Heart left ventricle (tissue), 16 donors: ENCODE data around the gene TUBA8. TPM values are rescaled to one million over a fixed set of nuclear protein-coding genes. Genes with fewer than 3 reads are reported as not detected.

Experiments used
- ATAC-seq, 4 donors: fragments of 200-7000 bp; cut with Tn5 transposase; one replicate each; pipeline ENCODE4 v1.9.1; 2020 to 2022; ENCODE audit warnings: moderate library complexity in 4 of 4, mild to moderate bottlenecking in 3 of 4, moderate number of reproducible peaks in 1 of 4
- DNase-seq, 5 donors: peaks; one replicate each; pipeline ENCODE4 v3.0.0-alpha.2; 2020
- H3K27ac ChIP-seq, 12 donors: fragments of 200-600 bp; sonication (generic) in 4 of 12; one replicate each; pipeline versions ENCODE4 v1.5.0 to v1.8.0; 2016 to 2022; ENCODE audit warnings: mild to moderate bottlenecking in 2 of 12
- H3K27me3 ChIP-seq, 9 donors: fragments of 200-600 bp; sonication (generic) in 2 of 9; one replicate each; pipeline versions ENCODE4 v1.5.1 to v1.8.0; 2016 to 2022; ENCODE audit warnings: mild to moderate bottlenecking in 3 of 9
- H3K36me3 ChIP-seq, 9 donors: fragments of 200-600 bp; sonication (generic) in 2 of 9; one replicate each; pipeline versions ENCODE4 v1.5.0 to v1.8.0; 2018 to 2022; ENCODE audit warnings: mild to moderate bottlenecking in 2 of 9
- H3K4me1 ChIP-seq, 12 donors: fragments of 200-600 bp; sonication (generic) in 4 of 12; one replicate each; pipeline versions ENCODE4 v1.5.0 to v1.8.0; 2016 to 2022; ENCODE audit warnings: mild to moderate bottlenecking in 3 of 12
- H3K4me3 ChIP-seq, 12 donors: fragments of 200-600 bp; sonication (generic) in 4 of 12; one replicate each; pipeline versions ENCODE4 v1.5.0 to v1.8.0; 2017 to 2022; ENCODE audit warnings: mild to moderate bottlenecking in 9 of 12, moderate library complexity in 4 of 12
- H3K9me3 ChIP-seq, 12 donors: fragments of 200-600 bp; sonication (generic) in 4 of 12; one replicate each; pipeline versions ENCODE4 v1.5.0 to v1.8.0; 2016 to 2022; ENCODE audit warnings: mild to moderate bottlenecking in 1 of 12
- POLR2A ChIP-seq, 2 donors: fragments of 450-650 bp; IDR thresholded peaks; one replicate each; pipeline ENCODE4 v1.6.1; 2017; ENCODE audit warnings: antibody characterized with exemption in 2 of 2, mild to moderate bottlenecking in 2 of 2, moderate library complexity in 2 of 2
- WGBS, 4 donors: extraction: QIAGEN DNeasy Blood & Tissue Kit in 2 of 4; methylation state at CpG; one replicate each; pipeline versions ENCODE4 v1.1.5 to v1.1.7; 2013 to 2018; 5-methylcytosine and 5-hydroxymethylcytosine counted together
- intact Hi-C, 10 donors: fragments of 100-400 bp; cut with DNase I; formaldehyde crosslinking; loops; one replicate each; pipeline versions ENCODE4 v1.11.1 to v1.14.2; 2022
- polyA plus RNA-seq, 2 donors: library from polyadenylated mRNA; stranded (reverse); fragments of 200-250 nt; gene quantifications; one replicate each; pipeline ENCODE4 v1.2.3, GENCODE V29; 2013
- total RNA-seq, 9 donors: library from RNA; depleted of rRNA in 2 of 9; stranded (reverse); fragments of >200 nt in 2 of 9; fragmentation: NEBNext Ultra II Directional in 3 of 9; extraction: Animal tissue kit (Norgen Biotek cat#: 25700) in 3 of 9; gene quantifications; one replicate each; pipeline versions ENCODE4 v1.1.0 to v1.2.4, GENCODE V29; 2016 to 2023
- TF ChIP-seq, protein P1 (sequence below), 12 donors: fragments of 200-600 bp; sonication (generic) in 4 of 12; IDR thresholded peaks; one replicate each; pipeline versions ENCODE4 v1.5.0 to v1.8.0; 2018 to 2022; ENCODE audit warnings: antibody characterized with exemption in 12 of 12, mild to moderate bottlenecking in 5 of 12
- donor health status: ischemic (EF 13 %, LVEDD 7.1; RV severe dilation, severe dysfunction).
- donor health status: healthy with polysubstance abuse.
- donor health status: DM: no; HTN: yes; CAD: no.
- donor health status: DM: no; HTN: no; CAD: no.
- donor health status: ischemic (EF 25% LVEDD 6.9; RV normal size, moderate dysfunction).
- donor health status: ischemic (EF 25% LVEDD 5.7; RV mildly dilated, moderate dysfunction).
- donor health status: healthy.
- donor health status: DM: yes; HTN: yes; CAD: no.
- donor health status: ischemic (EF 35%, LVEDD 5.7; RV mildly dilated, moderate dysfunction).
- donor health status: nonischemic (EF 11% LVEDD 7.7; RV severe dilation, severe dysfunction).
- donor health status: DM: yes; HTN: yes; CAD: no.
- donor health status: PGD.
- donor health status: ischemic (EF 29% LVEDD 5.4; RV normal size, mild dysfunction).
- donor health status: nonischemic (EF 23%, LVEDD 6.1; RV moderate dilation, normal function).

Gene TUBA8
- total and polyA plus RNA-seq, 11 donors: 44.1 to 338 (median 92.2) TPM

DNA sequence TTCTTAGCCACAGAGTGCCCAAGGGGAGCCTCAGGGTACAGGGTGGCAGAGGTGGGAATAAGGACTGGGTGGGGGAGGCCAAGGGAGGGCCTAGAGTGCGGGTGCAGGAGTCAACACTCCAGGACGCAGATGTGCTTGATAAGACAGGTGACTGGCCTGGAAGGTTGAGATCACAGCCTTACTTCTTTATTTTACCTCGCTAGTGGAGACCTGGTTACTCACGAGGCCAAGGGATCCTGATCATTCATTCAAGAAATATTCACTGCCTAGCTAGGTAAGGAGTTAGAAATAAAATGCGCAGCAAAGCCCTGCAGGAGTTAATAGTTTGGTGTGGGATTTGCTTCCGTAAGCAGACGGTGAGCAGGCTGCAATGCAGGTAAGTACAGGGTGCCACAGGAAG is 46.0 kb upstream of the TUBA8 start:
- TF ChIP-seq POLR2A (IDR thresholded peaks at IDR 0.05): no peak
- TF ChIP-seq, protein P1, sequence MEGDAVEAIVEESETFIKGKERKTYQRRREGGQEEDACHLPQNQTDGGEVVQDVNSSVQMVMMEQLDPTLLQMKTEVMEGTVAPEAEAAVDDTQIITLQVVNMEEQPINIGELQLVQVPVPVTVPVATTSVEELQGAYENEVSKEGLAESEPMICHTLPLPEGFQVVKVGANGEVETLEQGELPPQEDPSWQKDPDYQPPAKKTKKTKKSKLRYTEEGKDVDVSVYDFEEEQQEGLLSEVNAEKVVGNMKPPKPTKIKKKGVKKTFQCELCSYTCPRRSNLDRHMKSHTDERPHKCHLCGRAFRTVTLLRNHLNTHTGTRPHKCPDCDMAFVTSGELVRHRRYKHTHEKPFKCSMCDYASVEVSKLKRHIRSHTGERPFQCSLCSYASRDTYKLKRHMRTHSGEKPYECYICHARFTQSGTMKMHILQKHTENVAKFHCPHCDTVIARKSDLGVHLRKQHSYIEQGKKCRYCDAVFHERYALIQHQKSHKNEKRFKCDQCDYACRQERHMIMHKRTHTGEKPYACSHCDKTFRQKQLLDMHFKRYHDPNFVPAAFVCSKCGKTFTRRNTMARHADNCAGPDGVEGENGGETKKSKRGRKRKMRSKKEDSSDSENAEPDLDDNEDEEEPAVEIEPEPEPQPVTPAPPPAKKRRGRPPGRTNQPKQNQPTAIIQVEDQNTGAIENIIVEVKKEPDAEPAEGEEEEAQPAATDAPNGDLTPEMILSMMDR (IDR thresholded peaks at IDR 0.05): no peak
- peaks cover 0 to 39% (median 8%) of the 10 kb centered on the region in 12 donors for H3K4me1 ChIP-seq
- H3K27ac ChIP-seq: no peak overlapping the region
- intact Hi-C loops: loop anchor here in 5 of 10 donors (5.0 kb wide), 5 partner anchors 32 to 157 kb away; no protein-coding TSS in a partner anchor
- 79 to 92% (median 90%) methylated on average over 7 of the region's 7 CpGs for WGBS, 4 donors
- no peaks in the 10 kb centered on the region for H3K36me3 ChIP-seq
- H3K4me3 ChIP-seq: no peak overlapping the region
- no peak for DNase-seq
- H3K27me3 ChIP-seq: peaks cover 0 to 8% (median 0%) of the 10 kb centered on the region in 9 donors
- H3K9me3 ChIP-seq: no peaks in the 10 kb centered on the region
- no peak for ATAC-seq

DNA sequence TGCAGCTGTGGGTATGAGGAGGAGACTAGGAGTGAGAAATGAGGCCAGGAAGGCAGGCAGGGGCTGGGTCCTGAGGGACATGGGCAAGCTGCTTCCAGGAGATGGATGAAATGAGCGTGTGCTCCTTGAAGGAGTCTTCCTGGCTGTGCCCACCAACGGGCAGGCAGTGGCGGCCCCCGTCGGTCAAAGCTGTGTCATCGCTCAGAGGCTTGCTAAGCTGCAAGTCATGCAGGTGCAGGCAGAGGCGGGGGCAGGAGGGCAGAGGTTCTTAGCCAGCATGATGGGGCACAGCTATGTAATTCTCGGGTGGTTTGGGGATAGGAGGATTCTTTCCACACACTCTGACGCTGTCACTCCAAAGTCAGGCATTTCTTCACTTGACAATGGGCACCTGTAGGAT is 45.4 kb upstream of the TUBA8 start:
- H3K36me3 ChIP-seq: no peaks in the 10 kb centered on the region
- DNase-seq: no peak
- intact Hi-C loops: loop anchor here in 5 of 10 donors (5.0 kb wide), 5 partner anchors 33 to 158 kb away; no protein-coding TSS in a partner anchor
- 70 to 100% (median 79%) methylated on average over 1 to 9 of the region's 9 CpGs for WGBS, 4 donors
- H3K9me3 ChIP-seq: no peaks in the 10 kb centered on the region
- TF ChIP-seq, protein P1 (IDR thresholded peaks at IDR 0.05): no peak
- no peak for TF ChIP-seq POLR2A (IDR thresholded peaks at IDR 0.05)
- no peak for ATAC-seq
- H3K27me3 ChIP-seq: peaks cover 0 to 8% (median 0%) of the 10 kb centered on the region in 9 donors
- peaks cover 0 to 39% (median 8%) of the 10 kb centered on the region in 12 donors for H3K4me1 ChIP-seq
- no peak overlapping the region for H3K27ac ChIP-seq
- no peak overlapping the region for H3K4me3 ChIP-seq

GRCh38 chr22:18066181-18066859 is 44.3 kb upstream of the TUBA8 start:
- H3K27ac ChIP-seq: no peak overlapping the region
- peaks cover 0 to 8% (median 0%) of the 10 kb centered on the region in 9 donors for H3K27me3 ChIP-seq
- no peak for TF ChIP-seq POLR2A (IDR thresholded peaks at IDR 0.05)
- TF ChIP-seq, protein P1 (IDR thresholded peaks at IDR 0.05): no peak
- H3K9me3 ChIP-seq: no peaks in the 10 kb centered on the region
- no peaks in the 10 kb centered on the region for H3K36me3 ChIP-seq
- no peak overlapping the region for H3K4me3 ChIP-seq
- DNase-seq (no peak), ATAC-seq (no peak)
- intact Hi-C loops: loop anchor here in 5 of 10 donors (5.0 kb wide), 5 partner anchors 34 to 159 kb away; no protein-coding TSS in a partner anchor
- peaks cover 0 to 34% (median 8%) of the 10 kb centered on the region in 12 donors for H3K4me1 ChIP-seq
- 55 to 61% (median 58%) methylated on average over 12 of the region's 12 CpGs for whole genome bisulfite sequencing, 4 donors

- 92 to 96% (median 92%) methylated on average over 3 of the region's 3 CpGs for whole genome bisulfite sequencing, 4 donors
- TF ChIP-seq, protein P1 (IDR thresholded peaks at IDR 0.05): no peak
- TF ChIP-seq POLR2A (IDR thresholded peaks at IDR 0.05): no peak
- Histone ChIP-seq H3K36me3 (no peaks in the 10 kb centered on the region), H3K27me3 (peaks cover 0 to 8% (median 0%) of the 10 kb centered on the region in 9 donors), H3K4me1 (peaks cover 0 to 27% (median 8%) of the 10 kb centered on the region in 12 donors), H3K27ac (peak overlapping the region in 6 of 12 donors; percentile 74 to 97 (median 88)), H3K9me3 (no peaks in the 10 kb centered on the region), H3K4me3 (no peak overlapping the region)
- DNase-seq (no peak), ATAC-seq (no peak)
- intact Hi-C loops: loop anchor here in 5 of 10 donors (5.0 kb wide), 5 partner anchors 35 to 160 kb away; no protein-coding TSS in a partner anchor
Observed at GRCh38 chr22:18067121-18067520, 43.5 kb upstream of the TUBA8 start.
